ENCODE measurements around the gene TLL2.
"Not testable (repeated sequence)": the region's sequence is repeated elsewhere in the genome, so short reads cannot be mapped to it uniquely, and the experiment has no call there.

The TLL2 gene

DNA sequence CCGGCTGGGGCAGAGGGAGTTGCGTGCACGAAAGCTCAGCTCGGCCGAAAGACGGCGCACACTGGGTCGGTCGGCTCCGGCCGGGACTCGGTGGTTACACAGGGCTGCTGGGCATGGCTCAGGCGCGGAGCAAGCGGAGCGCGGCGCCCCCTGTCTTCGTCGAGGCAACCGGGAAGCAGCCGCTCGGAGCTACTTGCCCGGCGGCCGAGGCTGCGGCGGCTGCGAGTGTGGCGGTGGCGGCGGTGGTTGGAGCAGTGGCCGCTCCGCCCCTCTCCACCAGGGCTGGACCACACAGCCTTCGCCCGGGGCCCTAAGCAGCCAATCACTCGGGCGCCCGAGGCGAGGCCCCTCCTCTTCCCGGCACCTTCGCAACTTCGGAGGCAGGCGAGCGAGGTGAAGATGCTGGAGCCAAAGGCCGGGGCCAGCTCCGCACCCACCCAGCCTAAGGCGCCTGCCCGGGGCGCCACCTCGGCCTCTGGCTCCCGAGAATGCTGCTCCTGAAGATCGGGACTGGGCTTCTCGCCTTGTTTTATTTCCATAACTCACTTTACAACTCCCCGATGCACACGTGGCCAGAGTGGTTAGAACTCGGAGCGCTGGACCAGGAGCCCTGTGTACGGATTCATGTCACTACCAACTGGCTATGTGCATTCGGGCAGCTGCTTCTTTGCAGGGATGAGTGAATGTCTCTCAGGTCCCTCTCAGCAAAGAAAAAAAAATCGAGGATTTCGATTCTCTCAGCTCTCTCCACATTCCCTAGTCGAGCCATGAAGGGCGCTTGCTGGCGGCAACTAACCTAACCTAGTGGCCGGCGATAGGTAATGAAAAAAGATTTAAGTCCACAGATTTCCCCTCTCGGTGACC, at the start of gene TLL2:
Gene TLL2, minus strand, starts transcription at position 229 of the 864 bp plus-strand sequence. CDS start 241 bp downstream, outside the sequence.
- DNase-seq: no peak

- DNase-seq: no peak
These were observed 47.5 kb upstream of the TLL2 start for GRCh38 chr10:96560966-96561887.

DNA sequence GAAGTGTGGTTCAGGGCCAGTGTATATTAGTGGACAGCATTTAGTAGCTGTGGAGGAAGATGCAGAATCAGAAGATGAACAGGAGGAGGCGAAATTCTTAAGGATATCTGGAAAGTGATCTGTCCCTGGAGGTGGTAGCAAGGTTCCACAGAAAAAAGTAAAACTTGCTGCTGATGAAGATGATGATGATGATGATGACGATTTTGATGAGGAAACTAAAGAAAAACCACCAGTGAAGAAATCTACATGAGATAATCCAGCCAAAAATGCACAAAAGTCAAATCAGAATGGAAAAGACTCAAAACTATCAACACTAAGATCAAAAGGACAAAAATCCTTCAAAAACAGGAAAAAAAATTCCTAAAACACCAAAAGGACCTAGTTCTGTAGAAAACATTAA, 46.8 kb upstream of the TLL2 start:
- no peak for DNase-seq

GRCh38 chr10:96556003-96556402, 42.3 kb upstream of the TLL2 start:
- no peak for DNase-seq

DNA sequence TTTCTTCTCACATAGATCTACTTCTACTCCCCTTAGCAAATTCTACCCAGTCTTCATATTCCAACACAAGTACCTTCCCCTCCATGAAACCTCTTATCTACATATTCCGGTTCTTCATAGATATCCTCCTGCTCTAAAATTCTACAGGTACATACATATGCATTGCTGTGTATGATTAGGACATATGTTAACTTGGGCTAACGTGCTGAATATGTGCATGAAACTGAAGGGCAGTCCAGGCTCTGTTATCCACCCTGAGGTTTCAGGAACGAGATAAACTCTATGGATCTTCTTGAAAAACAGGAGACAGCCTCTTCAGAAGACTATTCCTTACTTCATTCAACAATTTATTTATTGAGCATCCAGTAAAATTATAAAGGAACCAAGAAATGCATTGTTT, 41.6 kb upstream of the TLL2 start:
- no peak for DNase-seq

DNA sequence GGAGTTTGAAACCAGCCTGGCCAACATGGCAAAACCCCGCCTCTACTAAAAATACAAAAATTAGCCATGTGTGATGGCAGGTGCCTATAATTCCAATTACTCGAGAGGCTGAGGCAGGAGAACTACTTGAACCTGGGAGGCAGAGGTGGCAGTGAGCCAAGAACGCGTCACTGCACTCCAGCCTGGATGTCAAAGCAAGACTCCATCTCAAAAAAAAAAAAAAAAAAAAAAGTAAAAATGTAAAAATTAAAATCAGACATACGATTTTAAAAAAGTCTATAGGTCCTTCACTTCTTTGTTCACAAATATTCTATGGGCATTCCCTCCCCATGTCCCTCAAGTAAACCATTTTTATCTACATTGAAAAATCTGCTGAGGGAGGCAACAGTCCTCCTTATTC, 34.9 kb upstream of the TLL2 start:
- DNase-seq: no peak

GRCh38 chr10:96545558-96545957, 31.8 kb upstream of the TLL2 start:
- not testable (repeated sequence) for DNase-seq

- DNase-seq: no peak
These were observed 28.2 kb upstream of the TLL2 start for GRCh38 chr10:96541921-96542320.

DNA sequence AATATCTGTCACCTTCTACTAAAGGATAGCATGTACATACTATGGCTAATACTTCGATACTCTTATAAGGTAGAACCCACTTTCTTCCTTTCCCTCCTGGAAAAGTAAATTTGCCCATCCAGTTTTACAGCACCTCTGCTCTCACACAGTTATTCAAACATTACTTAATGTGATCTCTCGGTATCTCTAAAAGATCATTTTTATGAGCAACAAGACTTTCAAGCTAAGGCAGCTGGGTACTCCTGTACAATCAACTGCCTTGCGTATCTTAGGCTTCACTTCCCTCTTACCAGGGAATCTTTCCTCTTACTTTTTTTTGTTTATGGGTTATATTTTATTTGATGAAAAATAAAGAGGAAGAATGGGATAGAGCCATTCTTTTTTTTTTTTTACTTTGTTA, 26.5 kb upstream of the TLL2 start:
- DNase-seq: no peak

- no peak for DNase-seq
These were observed 25.0 kb upstream of the TLL2 start for GRCh38 chr10:96538683-96539082.

GRCh38 chr10:96536129-96536528, 22.4 kb upstream of the TLL2 start:
- DNase-seq: no peak

- no peak for DNase-seq
These were observed 18.8 kb upstream of the TLL2 start for GRCh38 chr10:96532523-96532922.

- DNase-seq: no peak
These were observed 16.0 kb upstream of the TLL2 start for GRCh38 chr10:96529634-96530279.

- no peak for DNase-seq
These were observed 11.0 kb upstream of the TLL2 start for GRCh38 chr10:96524741-96525140.

DNA sequence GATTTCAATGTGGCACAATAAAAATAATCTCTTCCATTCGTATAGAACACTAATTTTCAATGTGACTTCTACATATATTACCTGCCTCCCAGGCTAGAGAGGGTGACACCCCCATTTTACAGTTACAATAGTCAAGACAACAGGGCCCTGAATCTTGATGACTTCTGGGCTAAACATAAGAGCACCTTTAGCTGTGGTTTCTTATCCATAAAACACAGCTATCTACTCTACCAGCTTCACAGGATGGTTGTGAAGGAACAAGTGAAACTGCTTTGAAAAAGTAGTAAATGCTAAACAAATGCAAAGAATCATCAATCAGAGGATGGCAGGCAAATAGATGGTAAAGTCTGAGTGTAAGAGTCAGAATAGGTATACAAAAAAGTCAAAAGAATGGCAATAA, 3.6 kb upstream of the TLL2 start:
- no peak for DNase-seq

- no peak for DNase-seq
These were observed 2.6 kb upstream of the TLL2 start for GRCh38 chr10:96516337-96516736.

DNA sequence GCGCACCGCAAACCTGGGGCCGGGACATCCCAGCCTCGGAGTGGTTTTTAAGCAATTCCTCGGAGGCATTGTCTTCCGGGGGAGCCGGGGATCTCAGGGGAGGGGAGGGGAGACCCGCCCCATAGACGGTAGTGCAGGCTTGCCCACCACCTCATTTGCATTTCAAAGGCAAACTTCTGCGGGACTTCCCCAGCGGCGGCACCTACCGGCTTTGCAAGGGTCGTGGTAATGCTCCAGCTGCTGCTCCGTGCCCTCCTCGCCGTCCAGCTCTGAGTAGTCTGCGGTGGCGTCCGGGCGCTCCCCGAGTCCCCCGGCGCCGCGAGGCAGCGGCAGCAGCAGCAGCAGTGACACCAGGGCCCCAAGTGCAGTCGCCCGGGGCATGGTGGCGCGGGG, 425 bp downstream of the TLL2 start:
- peak; percentile 7 for DNase-seq

- DNase-seq: no peak
These were observed 1.0 kb downstream of the TLL2 start for GRCh38 chr10:96512524-96513304.

DNA sequence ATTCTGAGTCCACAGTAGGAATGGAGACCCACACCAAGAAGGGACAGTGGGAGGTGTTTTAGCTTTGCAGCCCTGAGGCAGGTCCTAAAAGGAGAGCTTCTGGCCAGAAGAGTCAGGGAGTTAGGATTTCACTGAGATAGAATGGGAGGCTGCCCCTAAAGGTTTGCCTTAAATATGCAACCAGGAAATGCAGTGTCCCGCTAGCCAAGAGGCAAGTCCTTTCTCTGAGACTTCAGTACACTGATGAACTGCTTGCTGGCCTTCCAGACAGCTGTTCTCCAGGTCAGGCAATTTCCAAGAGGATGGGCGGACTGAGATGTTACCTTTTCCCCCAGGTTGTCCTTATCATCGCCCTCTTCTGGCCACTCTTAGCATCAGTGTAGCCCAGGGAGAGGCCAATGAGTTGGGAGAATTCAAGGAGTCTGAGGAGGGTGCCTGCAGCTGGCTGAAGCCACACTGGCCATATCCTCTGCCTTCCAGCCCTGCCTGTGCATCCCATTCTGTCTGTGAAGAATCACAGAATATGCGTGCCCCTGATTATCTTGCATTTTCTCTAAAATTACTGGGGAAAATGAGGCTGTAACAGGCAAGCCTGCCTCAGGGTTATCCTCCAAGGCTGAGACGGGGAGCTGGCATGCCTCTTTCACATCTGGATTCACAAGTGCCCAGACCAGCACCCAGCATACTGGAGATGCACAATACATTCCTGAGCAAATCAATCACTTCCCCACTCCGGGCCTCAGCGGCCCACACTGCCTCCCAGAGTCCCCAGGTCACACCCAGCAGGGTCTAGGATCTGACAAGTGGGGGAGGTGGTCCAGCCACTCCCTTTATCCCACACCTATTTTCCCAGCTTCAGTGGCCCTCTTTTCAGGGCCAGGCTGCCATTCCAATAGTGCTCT, 2.4 kb downstream of the TLL2 start:
- DNase-seq: no peak

GRCh38 chr10:96509017-96509641, 4.6 kb downstream of the TLL2 start:
- no peak for DNase-seq

GRCh38 chr10:96507044-96507443, 6.7 kb downstream of the TLL2 start:
- DNase-seq: no peak

All from activated T-cell treated with anti-CD3 and anti-CD28 coated beads for 4 hours (primary cell).